ENCODE data around the gene RNF166.
A peak's percentile ranks its signal among the peaks of the same experiment; 100 is the strongest.

RNF166 gene

DNA sequence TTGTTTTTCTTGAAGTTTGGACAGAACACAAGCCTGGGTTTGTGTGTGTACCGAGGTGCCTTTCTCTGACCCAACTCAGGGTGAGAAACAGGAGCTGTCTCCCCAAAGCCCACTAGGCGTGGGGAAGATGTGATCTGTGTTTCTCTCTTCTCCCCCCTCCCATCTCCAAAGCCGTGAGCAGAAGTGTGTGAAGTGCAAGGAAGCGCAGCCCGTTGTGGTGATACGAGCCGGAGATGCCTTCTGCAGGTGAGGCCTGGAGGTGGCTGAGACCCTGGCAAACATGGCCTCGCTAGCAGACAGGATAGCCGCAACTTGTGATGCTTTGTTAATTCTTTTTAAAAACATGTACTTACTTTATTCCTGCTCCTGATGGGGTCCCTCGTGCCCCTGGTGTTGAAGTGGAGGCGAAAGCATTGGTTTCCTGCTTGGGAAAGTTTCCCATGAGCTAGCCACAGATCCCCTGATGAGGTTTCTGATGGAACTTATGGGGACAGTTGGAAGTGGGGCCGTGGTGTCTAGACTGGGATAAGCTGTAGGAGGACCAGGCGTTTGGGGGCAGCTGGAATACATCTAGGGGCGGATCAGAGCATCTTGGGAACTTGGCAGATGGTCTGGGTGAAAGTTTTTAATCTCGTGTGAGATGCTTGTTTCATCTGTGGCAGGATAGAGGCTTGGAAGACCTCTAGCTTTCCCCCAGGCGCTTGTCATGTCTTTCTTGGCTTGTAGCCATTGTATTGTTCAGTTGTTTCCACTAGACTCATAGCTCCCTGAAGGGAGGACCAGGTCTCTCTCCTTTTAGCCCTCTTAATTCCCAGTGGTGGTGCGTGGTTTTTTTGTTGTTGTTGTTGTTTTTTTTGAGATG, 988 bp upstream of the RNF166 start:
- DNase-seq (ENCODE audit: low read depth): no peak

- no peak for DNase-seq (ENCODE audit: low read depth)
Observed at GRCh38 chr16:88705801-88706228, 393 bp downstream of the RNF166 start.

DNA sequence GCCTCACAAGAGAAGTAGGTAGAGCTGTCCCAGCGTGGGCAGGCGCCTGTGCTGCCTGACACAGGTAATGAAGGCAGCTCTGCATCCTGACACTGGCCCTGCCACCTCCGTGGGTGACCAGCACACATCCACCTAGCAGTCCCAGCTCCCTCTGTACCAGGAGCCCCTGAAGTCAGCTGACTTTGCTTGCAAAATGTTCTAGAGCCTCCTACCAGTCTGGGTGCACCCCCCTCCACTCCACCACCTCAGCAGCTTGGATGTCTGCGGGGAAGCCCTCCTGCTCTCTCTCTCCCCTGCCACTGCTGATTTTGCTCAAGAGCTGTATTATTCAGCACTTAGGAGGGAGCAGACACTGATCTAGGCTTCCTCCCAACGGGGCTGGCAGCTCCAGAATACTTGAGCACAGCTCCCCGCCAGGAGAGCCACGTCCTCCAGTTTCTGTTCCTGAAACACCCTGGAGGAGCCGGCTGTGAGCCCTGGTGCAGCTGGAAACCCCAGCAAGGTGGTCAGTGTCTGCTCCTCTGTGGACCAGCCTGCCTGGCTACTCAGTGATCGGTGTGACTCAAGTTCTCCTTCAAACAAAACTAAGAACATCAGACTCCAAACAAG, 1.0 kb downstream of the RNF166 start:
- no peak for DNase-seq (ENCODE audit: low read depth)

- DNase-seq (ENCODE audit: low read depth): peak; percentile 56
Observed at GRCh38 chr16:88703486-88704309, 2.5 kb downstream of the RNF166 start.

DNA sequence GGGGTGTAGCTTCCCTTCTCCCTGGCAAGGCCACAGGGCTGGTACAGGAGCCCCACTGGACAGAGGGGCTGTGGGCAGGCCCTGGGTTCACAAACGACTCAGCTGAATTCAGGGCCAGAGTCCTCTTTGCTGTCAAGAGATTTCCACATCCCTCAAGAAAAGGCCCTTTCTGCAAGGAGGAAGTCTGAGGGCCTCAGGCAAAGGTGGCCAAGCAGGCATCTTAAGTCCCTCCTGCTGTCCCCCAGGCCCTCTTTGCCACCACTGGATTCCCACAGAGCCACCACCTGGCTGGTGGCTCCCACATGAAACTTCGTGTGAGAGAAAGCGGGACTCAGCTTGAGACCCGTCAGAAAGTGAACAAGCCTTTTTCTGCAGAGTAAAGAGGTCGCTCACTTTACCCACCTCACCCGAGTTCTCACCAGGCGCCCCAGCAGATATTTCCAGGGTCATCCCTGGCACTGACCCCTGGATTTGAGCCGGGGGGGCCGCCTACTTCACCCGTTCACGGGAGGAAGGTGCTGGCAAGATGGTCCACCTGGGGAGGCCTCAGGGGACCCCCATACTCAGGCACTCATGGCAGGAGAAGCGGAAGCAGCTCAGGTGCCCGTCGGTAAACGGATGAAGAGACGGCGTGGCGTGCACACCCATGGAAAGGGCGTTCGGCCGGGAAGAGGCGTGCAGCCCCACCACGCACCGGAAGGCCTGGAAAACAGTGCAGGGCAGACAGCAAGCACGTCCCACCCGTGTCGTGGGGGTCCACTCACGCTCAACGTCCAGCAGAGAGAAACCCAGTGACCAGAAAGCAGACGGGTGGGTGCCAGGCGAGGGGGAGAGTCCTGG, 3.6 kb downstream of the RNF166 start:
- DNase-seq (ENCODE audit: low read depth): no peak

DNA sequence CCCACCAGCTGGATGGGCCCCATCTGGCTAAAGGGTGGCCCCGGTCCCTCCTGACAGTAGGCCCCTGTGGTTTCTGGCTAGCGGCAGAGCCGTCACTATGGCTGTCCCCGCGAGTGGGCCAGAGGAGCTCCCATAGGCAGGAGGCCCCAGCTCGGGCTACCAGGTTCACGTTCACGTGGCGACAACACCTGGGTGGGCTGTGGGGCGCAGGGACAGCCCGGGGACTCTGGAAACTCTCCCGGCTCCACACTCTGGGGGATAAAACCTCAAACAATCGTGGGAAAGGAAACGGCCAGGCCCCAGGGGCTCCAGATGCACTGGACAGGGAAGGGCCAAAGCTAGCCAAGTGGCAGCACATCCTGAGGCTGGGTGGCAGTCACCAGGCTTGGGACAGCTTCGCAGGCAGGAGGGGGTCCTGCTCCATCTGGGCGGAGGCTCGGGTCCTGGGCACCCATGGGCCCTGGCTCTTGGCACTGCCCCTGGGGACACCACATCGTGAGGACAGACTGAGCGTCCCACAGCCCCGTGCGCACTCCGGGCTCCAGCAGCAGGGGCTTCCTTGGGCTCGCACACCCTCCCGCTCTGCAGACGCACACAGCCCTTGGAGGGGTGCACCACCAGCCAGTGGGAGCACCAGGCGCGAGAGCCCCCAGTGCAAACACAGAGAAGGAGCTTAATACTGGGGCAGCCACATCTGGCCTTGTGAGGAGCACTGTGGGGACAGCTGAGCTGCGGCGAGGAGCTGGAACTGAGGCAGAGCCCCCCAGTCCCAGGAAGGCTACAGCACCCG, 4.4 kb downstream of the RNF166 start:
- no peak for DNase-seq (ENCODE audit: low read depth)

GRCh38 chr16:88700636-88701482, 5.3 kb downstream of the RNF166 start:
- peak; percentile 91 for DNase-seq (ENCODE audit: low read depth)

DNA sequence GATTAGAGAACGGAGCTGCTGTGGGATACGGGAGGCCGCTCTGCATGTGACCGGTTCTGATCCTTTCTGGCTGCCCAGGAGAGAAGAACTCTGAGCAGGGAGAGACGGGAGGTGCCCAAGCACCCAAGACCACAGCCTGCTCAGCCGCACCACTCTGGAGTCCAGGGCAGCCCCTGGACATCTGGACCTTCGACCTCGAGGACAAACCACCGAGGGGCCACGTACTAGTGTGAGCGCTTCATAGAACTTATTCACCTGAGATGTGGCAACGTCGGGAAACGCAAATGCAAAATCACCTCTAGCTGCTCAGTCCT, 5.9 kb downstream of the RNF166 start:
- no peak for DNase-seq (ENCODE audit: low read depth)

DNA sequence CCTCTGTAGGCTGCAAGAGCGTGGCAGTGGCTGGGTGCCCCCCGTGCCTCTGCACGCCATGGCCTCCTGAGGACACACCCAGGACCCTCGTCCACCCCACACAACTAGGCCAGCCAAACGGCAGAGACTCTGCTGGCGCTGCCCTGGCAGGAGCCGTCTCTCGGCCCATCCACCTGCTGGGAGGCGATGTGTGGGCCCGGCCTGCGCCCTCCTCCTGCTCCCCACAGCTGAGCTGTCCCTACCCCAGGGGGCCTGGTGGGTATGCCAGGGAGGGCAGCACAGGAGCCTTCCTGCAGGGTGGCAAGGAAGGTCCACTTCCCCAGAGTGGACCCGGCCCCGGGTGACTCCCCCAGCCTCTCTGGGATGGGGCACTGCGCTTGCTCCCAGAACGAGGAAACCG, 7.0 kb downstream of the RNF166 start:
- no peak for DNase-seq (ENCODE audit: low read depth)

GRCh38 chr16:88698646-88699045, 7.6 kb downstream of the RNF166 start:
- DNase-seq (ENCODE audit: low read depth): no peak

DNA sequence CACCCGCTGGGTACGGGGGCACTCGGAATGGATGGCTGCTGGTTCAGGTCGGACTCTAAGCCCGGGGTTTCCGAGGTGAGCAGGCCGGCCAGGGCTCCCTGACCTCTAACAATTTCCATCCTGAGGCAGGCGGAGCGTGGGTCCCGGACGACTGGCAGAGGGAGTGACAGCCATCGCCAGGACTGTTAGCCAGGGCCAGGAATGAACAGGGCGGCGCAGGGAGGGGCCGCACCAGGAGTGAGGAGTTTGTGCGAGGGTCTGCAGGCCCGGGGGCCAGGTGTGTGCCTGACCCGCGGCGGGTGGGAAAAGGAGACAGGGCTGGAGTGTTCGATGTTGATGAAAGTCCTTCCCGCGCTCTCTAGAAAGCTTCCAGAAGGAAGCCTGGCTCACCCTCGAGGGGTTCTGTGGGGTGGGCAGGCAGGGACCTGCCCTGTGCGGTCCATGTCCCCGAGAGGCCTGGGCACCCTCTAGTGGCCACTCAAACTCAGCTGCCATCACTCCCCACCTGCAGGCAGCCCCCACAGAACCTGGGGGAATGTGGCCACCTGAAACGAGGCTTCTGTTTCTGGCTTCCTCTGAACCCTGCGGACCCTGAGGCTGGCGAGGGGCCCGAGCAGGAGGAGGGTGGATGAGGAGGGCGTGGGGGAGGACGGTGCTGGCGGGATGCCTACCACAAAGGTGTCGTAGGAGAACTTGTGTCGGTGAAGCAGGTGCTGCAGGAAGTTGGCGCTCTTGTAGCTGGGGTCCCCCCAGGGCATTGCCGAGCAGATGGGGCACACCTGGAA, 8.2 kb downstream of the RNF166 start:
- no peak for DNase-seq (ENCODE audit: low read depth)

DNA sequence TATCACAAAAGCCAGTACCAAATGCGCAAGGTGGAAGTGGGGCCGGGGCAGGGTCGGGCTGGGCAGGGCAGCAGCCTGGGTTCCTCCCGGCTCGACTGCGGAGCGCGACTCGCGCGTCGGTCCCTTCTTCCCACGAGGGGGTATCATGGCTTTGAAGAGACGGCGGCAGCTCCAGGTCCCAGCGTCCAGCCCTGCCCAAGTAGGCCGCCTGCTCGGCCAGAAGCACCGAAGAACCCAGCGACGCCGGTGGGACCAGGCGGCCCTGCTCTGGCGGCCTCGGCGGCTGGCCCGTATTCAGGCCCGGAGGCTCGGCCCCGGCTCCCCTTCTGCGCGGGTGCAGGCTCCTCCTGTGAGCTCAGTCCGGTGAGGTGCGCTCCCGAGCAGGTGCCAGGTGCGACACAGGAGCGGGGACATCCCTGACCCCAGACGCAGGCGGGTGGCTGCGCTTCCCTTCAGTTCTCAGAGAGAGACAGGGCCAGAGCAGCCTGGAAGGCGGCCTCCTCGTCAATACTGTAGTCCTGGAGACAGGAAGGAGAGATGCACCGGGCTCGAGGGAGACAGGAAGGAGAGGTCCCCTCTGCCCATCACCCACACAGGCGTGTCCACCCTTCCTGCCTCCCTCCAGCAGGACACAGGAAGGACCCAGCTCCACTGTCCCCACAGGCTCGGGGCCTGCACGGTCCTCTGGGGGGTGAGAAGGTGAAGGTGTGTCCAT, 8.9 kb downstream of the RNF166 start:
- no peak for DNase-seq (ENCODE audit: low read depth)

DNA sequence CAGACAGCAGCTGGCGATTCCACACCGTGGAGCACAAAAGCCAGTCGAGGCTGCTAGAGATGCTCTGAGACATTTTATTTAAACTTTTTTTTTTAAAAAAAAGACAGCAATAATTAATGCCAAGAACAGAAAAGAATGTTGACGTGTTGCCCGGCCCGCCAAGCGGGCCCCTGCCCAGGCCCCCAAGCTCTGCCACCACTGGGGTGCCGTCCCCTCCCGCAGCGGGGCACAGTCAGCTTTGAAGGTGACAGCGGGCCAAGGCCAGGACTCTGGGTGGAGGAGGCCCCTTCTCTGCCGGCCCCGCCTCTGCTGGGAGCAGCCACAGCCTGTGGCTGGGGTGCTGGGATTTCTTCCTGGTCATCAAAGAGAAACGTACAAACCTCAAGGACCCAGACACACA, 9.8 kb downstream of the RNF166 start:
- DNase-seq (ENCODE audit: low read depth): no peak

DNA sequence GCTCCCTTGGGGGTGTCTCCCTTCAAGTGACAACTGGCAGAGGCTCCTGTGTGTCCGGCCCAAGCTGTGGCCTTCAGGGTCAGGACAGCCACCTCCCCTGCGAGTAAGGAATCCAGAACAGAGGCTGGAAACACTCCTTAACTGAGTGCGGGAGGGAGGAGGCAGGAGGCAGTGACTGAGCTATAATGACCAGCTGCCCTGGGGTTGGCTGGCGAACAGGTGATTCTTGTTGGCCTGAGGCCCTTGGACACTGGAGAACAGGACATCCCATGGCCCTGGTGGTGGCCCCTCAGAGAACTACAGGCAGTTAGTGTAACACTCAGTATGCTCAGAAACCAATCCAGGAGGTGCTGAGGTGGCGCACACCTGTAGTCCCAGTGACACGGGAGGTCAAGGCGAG, 10.5 kb downstream of the RNF166 start:
- no peak for DNase-seq (ENCODE audit: low read depth)

DNA sequence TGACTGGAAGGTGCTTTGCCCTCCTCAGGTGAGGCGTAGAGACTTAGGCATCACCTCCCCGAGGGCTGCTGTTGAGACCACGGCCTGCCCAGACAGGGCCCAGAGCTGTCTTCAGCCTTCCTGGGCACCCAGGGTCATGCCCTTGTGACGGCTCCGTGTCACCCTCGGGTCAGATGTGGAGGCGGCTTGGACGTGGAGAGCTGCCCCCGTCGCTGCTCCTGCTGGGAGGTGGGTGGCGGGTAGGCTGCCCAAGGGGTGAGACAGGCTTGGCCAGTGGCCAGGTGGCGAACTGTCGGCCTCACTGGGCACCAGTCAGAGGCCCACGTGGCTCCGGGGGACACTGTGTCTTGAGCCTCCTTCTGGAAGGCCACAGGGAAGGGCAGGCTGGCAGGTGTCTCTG, 11.0 kb downstream of the RNF166 start:
- DNase-seq (ENCODE audit: low read depth): no peak

DNA sequence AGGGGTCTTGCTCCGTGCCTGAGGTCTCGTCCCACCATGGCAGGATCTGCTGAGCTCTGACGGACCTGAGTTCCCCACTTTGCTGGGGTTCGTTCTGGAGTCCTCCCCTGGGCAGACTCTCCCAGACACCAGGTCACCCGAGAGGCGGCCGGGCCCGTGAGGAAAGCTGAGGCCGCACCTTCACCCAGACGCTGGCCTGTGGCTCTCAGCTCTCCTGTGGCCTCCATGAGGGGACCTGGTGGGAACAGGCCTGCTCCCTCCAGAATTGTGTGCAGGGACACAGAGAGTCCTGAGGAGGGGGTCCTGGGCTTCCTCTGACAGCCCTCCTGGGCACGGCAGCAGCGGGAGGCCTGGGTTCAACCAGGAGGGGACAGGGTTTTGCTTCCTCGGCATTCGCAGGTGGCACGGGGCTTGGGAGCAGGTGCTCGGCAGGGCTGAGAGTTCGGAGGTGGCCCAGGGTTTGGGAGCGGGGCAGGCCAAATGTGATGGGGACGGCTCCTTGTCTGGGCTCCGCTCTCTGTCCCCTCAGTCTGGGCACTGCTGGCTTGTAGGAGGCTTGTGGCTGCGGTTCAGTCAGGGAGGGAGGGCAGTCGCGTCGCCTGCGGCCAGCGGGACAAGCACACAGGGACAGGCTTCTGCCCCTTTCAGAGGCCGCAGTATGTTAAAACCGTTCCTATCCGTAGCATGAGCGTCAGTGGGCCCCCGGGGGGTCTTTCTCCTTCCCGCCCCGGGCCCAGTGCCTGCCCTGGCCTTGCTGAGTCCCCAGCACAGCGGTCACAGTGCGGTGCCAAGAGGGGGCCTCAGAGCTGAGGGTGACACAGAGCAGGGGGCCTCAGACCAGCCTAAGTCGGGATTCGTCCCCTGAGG, 11.8 kb downstream of the RNF166 start:
- DNase-seq (ENCODE audit: low read depth): no peak

GRCh38 chr16:88693420-88694177, 12.6 kb downstream of the RNF166 start:
- no peak for DNase-seq (ENCODE audit: low read depth)
